GM15510 (cell line): ENCODE data around the gene ADGRG3.

Experiments used
- POLR2A ChIP-seq: IDR thresholded peaks from 3 replicates; pipeline ENCODE4 v1.6.1; 2011; ENCODE audit warnings: borderline replicate concordance; ENCODE audit not compliant: insufficient read length; ENCODE audit errors: extremely low read depth

ADGRG3 gene

GRCh38 chr16:57628008-57628781 is 39.9 kb upstream of the ADGRG3 start, which contains the start of gene ADGRG1:
Gene ADGRG1 (plus strand): TSS chr16:57628630. CDS start chr16:57650288, 21,658 bp downstream.
- TF ChIP-seq POLR2A: no peak

DNA sequence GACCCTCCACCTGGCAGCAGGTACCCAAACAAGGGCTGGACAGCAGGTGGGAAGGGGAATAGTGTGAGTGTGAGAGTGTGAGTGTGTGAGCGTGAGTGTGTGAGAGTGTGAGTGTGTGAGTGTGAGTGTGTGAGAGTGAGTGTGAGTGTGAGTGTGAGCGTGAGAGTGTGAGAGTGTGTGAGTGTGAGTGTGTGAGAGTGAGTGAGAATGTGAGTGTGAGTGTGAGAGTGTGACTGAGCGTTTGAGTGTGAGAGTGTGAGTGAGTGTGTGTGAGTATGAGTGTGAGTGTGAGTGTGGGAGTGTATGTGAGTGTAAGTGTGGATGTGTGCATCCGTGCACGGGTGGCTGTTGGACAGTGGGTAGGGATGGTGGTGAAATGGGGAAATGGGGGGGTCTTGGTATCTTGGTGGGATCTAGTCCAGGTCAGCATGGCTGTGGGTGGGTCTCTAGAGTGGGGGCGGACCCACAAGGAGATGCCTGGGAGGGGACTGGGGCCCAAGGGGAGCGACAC is 39.3 kb upstream of the ADGRG3 start:
- no peak for TF ChIP-seq POLR2A

- TF ChIP-seq POLR2A: no peak
Measured at GRCh38 chr16:57629516-57630406, 38.3 kb upstream of the ADGRG3 start.

- no peak for TF ChIP-seq POLR2A
Measured at GRCh38 chr16:57630407-57630797, 37.7 kb upstream of the ADGRG3 start.

DNA sequence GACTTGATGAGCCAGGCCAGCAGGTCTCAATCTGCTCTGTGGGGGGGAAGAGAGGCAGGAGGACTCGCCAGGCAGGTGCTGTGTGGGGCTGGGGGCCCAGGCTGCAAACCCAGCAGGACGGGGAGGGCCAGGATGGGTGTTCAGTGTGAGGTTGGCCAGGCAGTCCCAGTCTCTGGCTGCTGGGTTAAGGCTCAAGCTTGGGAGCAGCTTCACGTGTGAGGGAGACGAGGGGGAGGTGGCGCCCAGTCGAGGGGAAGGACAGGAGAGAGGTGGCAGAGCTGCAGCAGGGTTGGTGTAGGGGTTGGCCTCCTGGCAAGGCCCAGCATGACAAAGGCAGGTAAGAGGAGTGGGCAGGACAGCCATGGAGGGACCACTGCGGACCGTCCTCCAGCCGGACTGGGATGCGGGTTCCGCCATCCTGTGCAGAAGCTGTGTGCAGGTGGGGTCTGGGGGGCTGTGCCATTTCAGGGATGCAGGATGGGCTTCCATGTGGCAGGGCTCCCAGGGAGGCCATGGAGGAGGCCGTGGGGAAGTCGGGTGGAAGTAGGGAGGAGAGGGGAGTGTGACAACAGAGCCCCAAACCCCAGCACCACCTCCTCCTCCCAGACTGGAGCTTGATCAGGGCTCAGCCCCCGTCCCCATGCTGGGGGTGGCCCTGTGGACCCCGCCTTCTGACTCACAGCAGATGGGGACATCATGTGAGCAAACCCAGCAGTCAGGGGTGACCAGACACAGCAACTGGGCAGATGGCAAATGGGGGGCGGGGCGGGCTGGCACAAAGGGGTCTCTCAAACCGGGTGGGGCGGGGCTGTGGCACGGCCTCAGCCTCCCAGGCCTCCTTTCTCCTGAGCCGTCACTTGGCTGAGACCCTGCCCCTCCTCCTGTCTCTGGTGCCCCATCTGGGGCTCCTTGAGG is 36.9 kb upstream of the ADGRG3 start:
- no peak for TF ChIP-seq POLR2A

DNA sequence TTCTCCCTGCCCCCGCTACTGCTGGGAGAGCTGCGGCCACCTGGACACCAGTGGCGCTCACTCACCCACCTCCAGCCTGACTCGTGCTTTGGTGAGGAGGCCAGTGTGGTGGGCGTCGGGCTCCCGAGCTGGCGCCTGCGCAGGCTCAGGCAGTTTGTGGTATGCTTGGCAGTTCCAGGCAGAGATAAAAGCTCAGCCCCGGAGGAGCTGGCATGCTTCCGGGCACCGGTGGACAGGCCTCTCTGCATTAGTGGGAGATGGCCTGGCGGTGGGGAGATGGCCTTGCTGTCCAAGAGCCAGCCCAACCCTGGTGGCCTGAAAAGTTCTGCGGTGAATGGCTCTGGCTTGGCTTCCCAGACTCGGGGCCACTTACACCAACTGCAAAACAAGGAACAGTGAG is 35.5 kb upstream of the ADGRG3 start:
- TF ChIP-seq POLR2A: no peak

GRCh38 chr16:57633383-57634064 is 34.6 kb upstream of the ADGRG3 start:
- no peak for TF ChIP-seq POLR2A

DNA sequence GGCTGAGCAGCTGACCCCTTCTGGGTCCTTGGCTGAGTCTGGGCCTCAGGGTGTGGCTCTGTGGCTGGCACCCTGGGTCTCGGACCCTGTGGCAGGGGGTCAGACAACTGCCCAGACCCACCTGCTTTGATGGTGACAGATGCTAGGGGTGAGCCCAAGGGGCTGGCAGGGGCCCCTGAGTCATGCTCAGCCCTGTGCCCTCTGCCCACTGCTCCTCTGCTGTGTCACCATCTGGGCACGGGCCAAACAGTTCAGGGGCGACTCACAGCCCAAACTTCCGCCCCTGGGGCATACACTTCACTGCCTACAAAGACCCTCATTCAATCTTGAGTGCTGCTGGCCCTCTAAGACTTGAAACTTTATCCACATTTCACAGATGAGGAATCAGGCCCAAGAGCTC is 33.9 kb upstream of the ADGRG3 start:
- TF ChIP-seq POLR2A: no peak

DNA sequence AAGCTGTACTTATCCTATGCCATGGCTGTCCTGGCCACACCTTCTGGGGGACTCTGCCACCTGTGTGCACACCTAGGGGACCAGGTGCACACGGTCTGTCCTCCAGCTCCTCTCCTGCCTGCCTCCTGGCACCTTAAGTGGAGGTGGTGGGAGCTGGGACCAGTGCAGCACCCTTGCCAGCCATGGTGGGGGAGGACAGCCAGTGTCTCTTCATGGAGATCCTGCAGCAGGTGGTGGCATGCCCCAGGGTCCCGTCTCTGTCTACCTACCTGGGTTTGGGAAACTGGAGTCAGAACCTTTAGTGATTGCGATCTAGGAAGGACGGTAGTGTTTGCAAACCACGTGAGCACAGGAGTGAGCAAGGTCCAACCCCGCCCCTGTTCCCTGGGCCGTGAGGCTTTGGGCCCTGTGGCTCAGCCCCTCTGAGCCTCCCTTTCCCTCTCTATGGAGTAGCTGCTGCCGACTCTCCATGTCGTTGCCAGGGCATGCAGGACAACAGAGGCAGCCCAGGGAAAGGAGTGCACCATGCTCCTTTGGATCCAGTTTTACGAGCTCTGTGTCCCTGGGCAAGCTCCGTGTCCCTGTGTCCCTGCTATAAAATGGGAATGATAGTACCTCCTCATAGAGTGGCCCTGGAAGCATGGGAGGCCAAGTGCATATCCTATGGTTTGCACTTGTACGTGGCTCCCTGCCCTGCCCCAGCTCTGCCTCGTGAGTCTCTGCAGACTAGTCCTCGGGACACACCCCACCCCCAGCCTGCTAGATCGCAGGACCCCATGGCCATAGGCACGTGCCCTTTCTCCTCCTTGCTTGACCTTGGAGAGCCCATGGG is 32.6 kb upstream of the ADGRG3 start:
- TF ChIP-seq POLR2A: no peak

GRCh38 chr16:57636184-57636583 is 31.9 kb upstream of the ADGRG3 start:
- no peak for TF ChIP-seq POLR2A

DNA sequence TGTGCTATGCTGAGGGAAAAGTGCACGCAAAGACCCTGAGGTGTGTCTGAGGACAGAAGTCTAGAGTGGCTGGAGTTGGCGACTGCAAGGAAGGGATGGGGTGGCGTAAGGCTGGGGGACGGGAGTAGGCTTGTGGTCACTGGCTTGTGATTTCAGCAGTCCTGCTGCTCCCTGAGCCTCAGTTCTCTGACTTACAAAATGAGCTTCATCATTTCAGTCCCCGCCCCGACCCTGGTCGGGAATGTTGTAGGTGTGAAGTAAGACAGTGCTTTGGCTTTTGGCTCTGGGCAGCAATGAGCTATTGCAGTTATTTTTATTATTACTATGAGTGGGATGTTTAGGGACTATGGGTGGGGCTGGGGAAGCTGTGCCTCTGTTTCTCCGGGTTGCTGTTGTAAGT is 31.1 kb upstream of the ADGRG3 start:
- no peak for TF ChIP-seq POLR2A

DNA sequence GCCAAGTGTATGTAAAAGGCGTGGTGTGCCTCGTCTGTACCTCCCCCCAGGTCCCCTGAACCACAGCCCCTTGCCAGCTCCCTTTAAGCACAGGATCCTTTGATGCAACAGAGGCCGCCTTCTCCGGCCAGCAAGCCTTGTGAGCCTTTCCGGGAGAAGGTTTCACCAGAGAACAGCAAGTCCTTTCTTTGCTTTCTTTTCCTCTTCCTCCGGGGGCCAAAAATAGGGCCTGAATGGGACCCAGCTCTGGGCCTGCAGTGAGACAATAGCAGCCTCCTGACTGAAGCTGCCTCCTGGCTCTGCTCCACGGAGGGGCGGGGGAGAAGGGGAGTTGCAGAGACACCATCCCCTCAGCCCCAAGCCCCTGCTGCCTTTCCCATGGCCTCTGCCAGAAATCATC is 30.7 kb upstream of the ADGRG3 start:
- no peak for TF ChIP-seq POLR2A

DNA sequence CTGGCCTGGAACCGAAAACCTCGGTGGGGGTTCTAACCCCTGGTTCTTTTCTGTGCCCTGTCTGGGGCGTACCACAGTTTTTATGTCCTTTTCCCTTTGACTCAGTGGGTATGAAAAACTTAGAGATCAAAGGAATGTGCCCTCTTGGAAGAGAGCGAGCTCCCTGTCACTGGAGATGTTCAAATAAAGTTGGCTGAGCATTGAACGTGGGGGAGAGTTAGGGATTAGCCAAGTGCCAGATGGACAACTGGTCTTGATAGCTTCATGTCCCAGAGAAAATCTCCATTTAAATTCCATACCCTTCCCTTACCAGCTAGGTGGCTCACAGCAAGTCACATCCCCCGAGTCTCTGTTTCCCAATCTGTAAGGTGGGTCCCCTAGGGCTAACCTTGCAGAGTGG is 30.1 kb upstream of the ADGRG3 start:
- no peak for TF ChIP-seq POLR2A
